Spinal cord (tissue), 10 donors: ENCODE measurements around the gene EIF5A. TPM values are rescaled to one million over a fixed set of nuclear protein-coding genes. Genes with fewer than 3 reads are reported as not detected.

Source experiments
- DNase-seq, 6 donors: peaks; one replicate each; pipeline versions ENCODE4 v3.0.0 to v3.0.0-alpha.2; 2013 to 2015; ENCODE audit warnings: low spot score in 6 of 6, low read depth in 4 of 6
- H3K27ac ChIP-seq: one replicate; pipeline ENCODE4 v1.5.1; 2013; ENCODE audit warnings: low read depth, low read length, control low read depth
- H3K27me3 ChIP-seq: one replicate; pipeline ENCODE4 v1.6.1; 2013; ENCODE audit warnings: low read length; ENCODE audit not compliant: control insufficient read depth, insufficient read depth
- H3K36me3 ChIP-seq: one replicate; pipeline ENCODE4 v1.6.1; 2013; ENCODE audit warnings: low read length; ENCODE audit not compliant: control insufficient read depth, insufficient read depth
- H3K4me1 ChIP-seq: one replicate; pipeline ENCODE4 v1.6.1; 2013; ENCODE audit warnings: low read length; ENCODE audit not compliant: control insufficient read depth, insufficient read depth
- H3K4me3 ChIP-seq: one replicate; pipeline ENCODE4 v1.5.1; 2013; ENCODE audit warnings: low read depth, low read length, control low read depth
- H3K9me3 ChIP-seq: one replicate; pipeline ENCODE4 v1.6.1; 2013; ENCODE audit warnings: low read length; ENCODE audit not compliant: control insufficient read depth, insufficient read depth
- WGBS: methylation state at CpG from one replicate; pipeline ENCODE4 v1.1.5; 2013; ENCODE audit warnings: missing lambda C conversion rate; ENCODE audit not compliant: insufficient coverage; 5-methylcytosine and 5-hydroxymethylcytosine counted together
- polyA plus RNA-seq, 2 donors: library from polyadenylated mRNA; unstranded; fragments of 120-200 nt; gene quantifications; one replicate each; pipeline ENCODE4 v1.2.1, GENCODE V29; 2013; ENCODE audit not compliant: insufficient read length in 2 of 2
- total RNA-seq, 2 donors: library from RNA; depleted of rRNA in 1 of 2; stranded (reverse); fragments of 120-200 nt in 1 of 2; fragments of >200 nt in 1 of 2; gene quantifications; one replicate each; pipeline versions ENCODE4 v1.2.3 to v1.2.4, GENCODE V29; 2013 to 2014
- donor health status: healthy.

EIF5A gene
- total and polyA plus RNA-seq, 4 donors: 146 to 375 (median 284) TPM

DNA sequence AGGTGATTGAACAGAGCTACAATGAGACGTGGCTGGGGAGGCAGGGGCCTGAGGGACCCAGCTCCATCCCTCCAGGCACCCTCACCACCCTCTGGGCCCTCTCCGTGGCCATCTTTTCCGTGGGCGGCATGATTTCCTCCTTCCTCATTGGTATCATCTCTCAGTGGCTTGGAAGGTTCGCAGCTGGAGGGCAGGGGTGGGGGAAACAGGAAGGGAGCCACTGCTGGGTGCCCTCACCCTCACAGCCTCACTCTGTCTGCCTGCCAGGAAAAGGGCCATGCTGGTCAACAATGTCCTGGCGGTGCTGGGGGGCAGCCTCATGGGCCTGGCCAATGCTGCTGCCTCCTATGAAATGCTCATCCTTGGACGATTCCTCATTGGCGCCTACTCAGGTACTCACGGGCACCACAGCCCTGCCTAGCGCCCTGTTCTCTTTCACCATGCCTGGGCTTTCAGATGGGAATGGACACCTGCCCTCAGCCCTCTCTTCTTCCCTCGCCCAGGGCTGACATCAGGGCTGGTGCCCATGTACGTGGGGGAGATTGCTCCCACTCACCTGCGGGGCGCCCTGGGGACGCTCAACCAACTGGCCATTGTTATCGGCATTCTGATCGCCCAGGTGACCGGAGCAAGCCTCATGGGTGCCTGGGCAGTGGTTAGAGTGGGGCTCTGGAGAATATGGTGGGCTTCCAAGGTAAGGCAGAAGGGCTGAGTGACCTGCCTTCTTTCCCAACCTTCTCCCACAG, 23.8 kb upstream of the EIF5A start:
- Histone ChIP-seq H3K27me3 (peaks cover 26% of the 10 kb centered on the region), H3K4me1 (peaks cover 25% of the 10 kb centered on the region), H3K9me3 (no peaks in the 10 kb centered on the region), H3K36me3 (peaks cover 3% of the 10 kb centered on the region), H3K27ac (no peak overlapping the region), H3K4me3 (no peak overlapping the region)
- WGBS: 93% methylated on average over 13 of the region's 18 CpGs
- no peak for DNase-seq

DNA sequence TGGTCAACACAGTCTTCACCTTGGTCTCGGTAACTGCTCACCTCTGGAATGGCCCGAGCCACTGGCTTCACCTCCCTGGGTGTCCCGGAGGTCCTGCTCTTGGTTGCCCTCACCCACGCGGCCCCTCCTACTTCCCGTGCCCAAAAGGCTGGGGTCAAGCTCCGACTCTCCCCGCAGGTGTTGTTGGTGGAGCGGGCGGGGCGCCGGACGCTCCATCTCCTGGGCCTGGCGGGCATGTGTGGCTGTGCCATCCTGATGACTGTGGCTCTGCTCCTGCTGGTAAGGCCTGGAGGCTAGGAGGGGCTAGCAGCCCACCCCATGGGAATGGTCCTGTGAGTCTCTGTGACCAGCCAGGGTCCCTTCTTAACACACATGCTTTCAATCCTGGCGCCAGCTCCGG, 22.5 kb upstream of the EIF5A start:
- DNase-seq: no peak
- H3K27me3 ChIP-seq: peaks cover 27% of the 10 kb centered on the region
- H3K4me3 ChIP-seq: no peak overlapping the region
- H3K9me3 ChIP-seq: no peaks in the 10 kb centered on the region
- 94% methylated on average over 16 of the region's 16 CpGs for WGBS
- H3K4me1 ChIP-seq: peaks cover 25% of the 10 kb centered on the region
- peaks cover 3% of the 10 kb centered on the region for H3K36me3 ChIP-seq
- H3K27ac ChIP-seq: no peak overlapping the region

- Histone ChIP-seq H3K27ac (no peak overlapping the region), H3K36me3 (peaks cover 3% of the 10 kb centered on the region), H3K4me3 (no peak overlapping the region), H3K27me3 (peaks cover 35% of the 10 kb centered on the region), H3K4me1 (peaks cover 20% of the 10 kb centered on the region), H3K9me3 (no peaks in the 10 kb centered on the region)
- WGBS: 88% methylated on average over 9 of the region's 12 CpGs
- DNase-seq: no peak
Measured at GRCh38 chr17:7285679-7286078, 21.7 kb upstream of the EIF5A start.

GRCh38 chr17:7289256-7290032, 18.0 kb upstream of the EIF5A start:
- Histone ChIP-seq H3K4me3 (no peak overlapping the region), H3K36me3 (peaks cover 3% of the 10 kb centered on the region), H3K4me1 (peaks cover 15% of the 10 kb centered on the region), H3K9me3 (no peaks in the 10 kb centered on the region), H3K27ac (no peak overlapping the region), H3K27me3 (peaks cover 40% of the 10 kb centered on the region)
- DNase-seq: no peak
- 70% methylated on average over 17 of the region's 18 CpGs for WGBS

DNA sequence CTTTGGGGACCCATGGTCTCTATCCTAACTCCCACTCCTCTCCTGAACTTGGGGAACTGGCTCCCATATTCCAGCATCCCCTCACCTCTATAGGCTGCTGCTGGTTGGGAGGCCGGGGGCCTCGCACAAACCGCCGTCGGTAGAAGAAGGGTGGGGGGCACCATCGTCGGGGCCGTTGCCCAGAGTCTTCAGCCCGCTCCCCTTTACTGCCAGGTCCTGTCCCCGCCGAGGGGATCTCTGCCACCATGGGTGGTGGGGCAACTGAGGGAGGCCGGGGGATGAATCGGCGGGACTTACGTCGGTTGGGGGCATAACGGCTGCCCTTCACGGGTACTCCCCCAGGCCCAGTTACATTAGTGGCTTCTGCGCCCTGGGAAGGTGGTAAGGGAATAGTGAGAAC, 17.3 kb upstream of the EIF5A start:
- 80% methylated on average over 2 of the region's 19 CpGs for WGBS
- no peak overlapping the region for H3K27ac ChIP-seq

DNA sequence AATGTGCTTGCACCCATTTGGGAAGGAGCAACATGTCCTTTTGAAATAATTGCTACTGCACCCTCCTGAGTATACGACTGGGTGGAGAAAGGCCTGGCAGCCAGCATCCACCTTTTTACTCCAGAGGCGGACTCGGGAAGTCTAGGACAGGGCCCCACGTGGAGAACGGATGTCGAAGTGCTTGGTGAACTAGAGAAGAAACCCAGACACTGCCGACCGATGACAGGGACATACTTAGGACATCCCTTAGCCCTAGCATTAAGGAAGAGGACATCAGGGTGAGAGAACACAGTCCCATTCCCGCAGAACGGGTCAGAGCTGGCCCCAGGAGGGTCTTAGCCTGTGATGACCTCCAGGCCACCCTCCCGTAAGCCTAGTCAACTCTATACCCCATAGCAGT, 16.7 kb upstream of the EIF5A start:
- 76% methylated on average over 9 of the region's 11 CpGs for WGBS

More for the DNA sequence above, 17.3 kb upstream of the EIF5A start:
- H3K4me1 ChIP-seq: peaks cover 22% of the 10 kb centered on the region
- no peak overlapping the region for H3K4me3 ChIP-seq
- no peak for DNase-seq
- H3K36me3 ChIP-seq: no peaks in the 10 kb centered on the region
- no peaks in the 10 kb centered on the region for H3K9me3 ChIP-seq
- H3K27me3 ChIP-seq: peaks cover 45% of the 10 kb centered on the region

GRCh38 chr17:7292194-7292593, 15.2 kb upstream of the EIF5A start:
- no peaks in the 10 kb centered on the region for H3K9me3 ChIP-seq

More for the DNA sequence above, 16.7 kb upstream of the EIF5A start:
- H3K4me3 ChIP-seq: no peak overlapping the region
- peaks cover 24% of the 10 kb centered on the region for H3K4me1 ChIP-seq
- no peak overlapping the region for H3K27ac ChIP-seq
- peaks cover 48% of the 10 kb centered on the region for H3K27me3 ChIP-seq
- no peak for DNase-seq
- H3K9me3 ChIP-seq: no peaks in the 10 kb centered on the region
- no peaks in the 10 kb centered on the region for H3K36me3 ChIP-seq

GRCh38 chr17:7292729-7293128, 14.7 kb upstream of the EIF5A start:
- H3K27ac ChIP-seq: no peak overlapping the region
- WGBS: 8% methylated on average over 2 of the region's 6 CpGs
- peaks cover 59% of the 10 kb centered on the region for H3K27me3 ChIP-seq
- DNase-seq: no peak
- H3K4me1 ChIP-seq: peaks cover 35% of the 10 kb centered on the region
- no peak overlapping the region for H3K4me3 ChIP-seq
- no peaks in the 10 kb centered on the region for H3K36me3 ChIP-seq
- H3K9me3 ChIP-seq: no peaks in the 10 kb centered on the region

More at GRCh38 chr17:7292194-7292593, 15.2 kb upstream of the EIF5A start:
- no peak overlapping the region for H3K27ac ChIP-seq
- H3K27me3 ChIP-seq: peaks cover 59% of the 10 kb centered on the region
- WGBS: 69% methylated on average over 2 of the region's 2 CpGs
- H3K4me3 ChIP-seq: no peak overlapping the region
- DNase-seq: no peak
- H3K4me1 ChIP-seq: peaks cover 35% of the 10 kb centered on the region
- no peaks in the 10 kb centered on the region for H3K36me3 ChIP-seq

- Histone ChIP-seq H3K9me3 (no peaks in the 10 kb centered on the region), H3K27me3 (peaks cover 59% of the 10 kb centered on the region), H3K36me3 (no peaks in the 10 kb centered on the region), H3K4me1 (peaks cover 35% of the 10 kb centered on the region), H3K27ac (no peak overlapping the region), H3K4me3 (no peak overlapping the region)
- WGBS: 88% methylated on average over 10 of the region's 11 CpGs
- DNase-seq: no peak
Measured at GRCh38 chr17:7293159-7293558, 14.3 kb upstream of the EIF5A start.
